GM12891 (cell line): ENCODE results near the gene DNAJC15.

ENCODE experiments used
- POLR2A ChIP-seq: IDR thresholded peaks from 2 replicates; pipeline ENCODE4 v1.6.1; 2011; ENCODE audit warnings: low read depth, low read length, control low read depth
- POLR2AphosphoS5 ChIP-seq: IDR thresholded peaks from 2 replicates; pipeline ENCODE4 v1.6.1; 2011; ENCODE audit warnings: low read depth, low read length, control low read depth
- POU2F2 ChIP-seq: IDR thresholded peaks from 2 replicates; pipeline ENCODE4 v1.6.1; 2011; ENCODE audit warnings: low read depth, mild to moderate bottlenecking, control low read depth, low read length, moderate library complexity
- SPI1 ChIP-seq: IDR thresholded peaks from 2 replicates; pipeline ENCODE4 v1.6.1; 2011; ENCODE audit warnings: low read depth, low read length, control low read depth
- TAF1 ChIP-seq: IDR thresholded peaks from 2 replicates; pipeline ENCODE4 v1.6.1; 2011; ENCODE audit warnings: low read depth, low read length, control low read depth

- TF ChIP-seq POLR2A = no peak
- no peak for TF ChIP-seq POLR2AphosphoS5
- TF ChIP-seq TAF1 = no peak
- no peak for TF ChIP-seq SPI1
- TF ChIP-seq POU2F2 = no peak
Measured at GRCh38 chr13:43046259-43046658, 22.9 kb downstream of the DNAJC15 start.
